Astrocyte (in vitro differentiated cells and primary cell): ENCODE measurements around the gene FOXP2.

Experiments used
- CTCF ChIP-seq: IDR thresholded peaks from 2 replicates; pipeline ENCODE4 v1.5.1; 2011; ENCODE audit warnings: low read depth, mild to moderate bottlenecking, inconsistent platforms, low read length, moderate library complexity; ENCODE audit not compliant: insufficient read depth
- EZH2 ChIP-seq: IDR thresholded peaks from 2 replicates; pipeline ENCODE4 v1.6.1; 2012; ENCODE audit warnings: mild to moderate bottlenecking, low read length, inconsistent platforms; ENCODE audit not compliant: insufficient read depth

GRCh38 chr7:114418117-114418516, 3.5 kb downstream of the FOXP2 start:
- TF ChIP-seq CTCF (no peak), EZH2 (no peak)
